HEK293 (cell line): ENCODE measurements around the gene PMFBP1.

ENCODE experiments used
- SP2 ChIP-seq: fragments of 450-650 bp; formaldehyde crosslinking; IDR thresholded peaks from 2 replicates; pipeline ENCODE4 v1.5.1; 2016; ENCODE audit warnings: missing biosample characterization, missing genetic modification characterization
- ZBTB7A ChIP-seq: fragments of 450-650 bp; formaldehyde crosslinking; IDR thresholded peaks from 2 replicates; pipeline ENCODE4 v1.5.1; 2016; ENCODE audit warnings: low read depth, missing biosample characterization, missing genetic modification characterization
- ZNF174 ChIP-seq: fragments of 450-650 bp; formaldehyde crosslinking; IDR thresholded peaks from 2 replicates; pipeline ENCODE4 v1.5.0; 2017; ENCODE audit warnings: missing biosample characterization, mild to moderate bottlenecking, missing genetic modification characterization
- ZNF274 ChIP-seq, 2 experiments: fragments of 200-500 bp in 1 of 2; fragments of 450-650 bp in 1 of 2; sonication (Bioruptor generic) in 1 of 2; formaldehyde crosslinking in 1 of 2; IDR thresholded peaks; 2 replicates each; pipeline versions ENCODE4 v1.5.1 to v1.6.1; 2014 to 2016; ENCODE audit warnings: borderline replicate concordance in 1 of 2, inconsistent platforms in 1 of 2, low read length in 1 of 2, missing biosample characterization in 1 of 2, missing genetic modification characterization in 1 of 2
- ZNF433 ChIP-seq: fragments of 450-650 bp; formaldehyde crosslinking; IDR thresholded peaks from 2 replicates; pipeline ENCODE4 v1.5.1; 2016; ENCODE audit warnings: missing biosample characterization, missing genetic modification characterization, low read depth
- TF ChIP-seq, protein P1 (sequence below): fragments of 450-650 bp; formaldehyde crosslinking; conservative IDR thresholded peaks from 2 replicates; pipeline ENCODE4 v1.5.1; 2016; ENCODE audit warnings: low read depth, missing biosample characterization, missing genetic modification characterization
- TF ChIP-seq, protein P2 (sequence below): fragments of 450-650 bp; formaldehyde crosslinking; IDR thresholded peaks from 2 replicates; pipeline ENCODE4 v1.5.1; 2016; ENCODE audit warnings: missing biosample characterization, missing genetic modification characterization
- TF ChIP-seq, protein P3 (sequence below): fragments of 450-650 bp; formaldehyde crosslinking; IDR thresholded peaks from 2 replicates; pipeline ENCODE4 v1.5.1; 2016; ENCODE audit warnings: missing biosample characterization, missing genetic modification characterization
- TF ChIP-seq, protein P4 (sequence below): fragments of 450-650 bp; formaldehyde crosslinking; IDR thresholded peaks from 2 replicates; pipeline ENCODE4 v1.5.1; 2016; ENCODE audit warnings: missing biosample characterization, missing genetic modification characterization, borderline replicate concordance

GRCh38 chr16:72108353-72109102 is 63.4 kb downstream of the PMFBP1 start:
- TF ChIP-seq, protein P1, sequence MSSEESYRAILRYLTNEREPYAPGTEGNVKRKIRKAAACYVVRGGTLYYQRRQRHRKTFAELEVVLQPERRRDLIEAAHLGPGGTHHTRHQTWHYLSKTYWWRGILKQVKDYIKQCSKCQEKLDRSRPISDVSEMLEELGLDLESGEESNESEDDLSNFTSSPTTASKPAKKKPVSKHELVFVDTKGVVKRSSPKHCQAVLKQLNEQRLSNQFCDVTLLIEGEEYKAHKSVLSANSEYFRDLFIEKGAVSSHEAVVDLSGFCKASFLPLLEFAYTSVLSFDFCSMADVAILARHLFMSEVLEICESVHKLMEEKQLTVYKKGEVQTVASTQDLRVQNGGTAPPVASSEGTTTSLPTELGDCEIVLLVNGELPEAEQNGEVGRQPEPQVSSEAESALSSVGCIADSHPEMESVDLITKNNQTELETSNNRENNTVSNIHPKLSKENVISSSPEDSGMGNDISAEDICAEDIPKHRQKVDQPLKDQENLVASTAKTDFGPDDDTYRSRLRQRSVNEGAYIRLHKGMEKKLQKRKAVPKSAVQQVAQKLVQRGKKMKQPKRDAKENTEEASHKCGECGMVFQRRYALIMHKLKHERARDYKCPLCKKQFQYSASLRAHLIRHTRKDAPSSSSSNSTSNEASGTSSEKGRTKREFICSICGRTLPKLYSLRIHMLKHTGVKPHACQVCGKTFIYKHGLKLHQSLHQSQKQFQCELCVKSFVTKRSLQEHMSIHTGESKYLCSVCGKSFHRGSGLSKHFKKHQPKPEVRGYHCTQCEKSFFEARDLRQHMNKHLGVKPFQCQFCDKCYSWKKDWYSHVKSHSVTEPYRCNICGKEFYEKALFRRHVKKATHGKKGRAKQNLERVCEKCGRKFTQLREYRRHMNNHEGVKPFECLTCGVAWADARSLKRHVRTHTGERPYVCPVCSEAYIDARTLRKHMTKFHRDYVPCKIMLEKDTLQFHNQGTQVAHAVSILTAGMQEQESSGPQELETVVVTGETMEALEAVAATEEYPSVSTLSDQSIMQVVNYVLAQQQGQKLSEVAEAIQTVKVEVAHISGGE: no peak
- TF ChIP-seq, protein P2, sequence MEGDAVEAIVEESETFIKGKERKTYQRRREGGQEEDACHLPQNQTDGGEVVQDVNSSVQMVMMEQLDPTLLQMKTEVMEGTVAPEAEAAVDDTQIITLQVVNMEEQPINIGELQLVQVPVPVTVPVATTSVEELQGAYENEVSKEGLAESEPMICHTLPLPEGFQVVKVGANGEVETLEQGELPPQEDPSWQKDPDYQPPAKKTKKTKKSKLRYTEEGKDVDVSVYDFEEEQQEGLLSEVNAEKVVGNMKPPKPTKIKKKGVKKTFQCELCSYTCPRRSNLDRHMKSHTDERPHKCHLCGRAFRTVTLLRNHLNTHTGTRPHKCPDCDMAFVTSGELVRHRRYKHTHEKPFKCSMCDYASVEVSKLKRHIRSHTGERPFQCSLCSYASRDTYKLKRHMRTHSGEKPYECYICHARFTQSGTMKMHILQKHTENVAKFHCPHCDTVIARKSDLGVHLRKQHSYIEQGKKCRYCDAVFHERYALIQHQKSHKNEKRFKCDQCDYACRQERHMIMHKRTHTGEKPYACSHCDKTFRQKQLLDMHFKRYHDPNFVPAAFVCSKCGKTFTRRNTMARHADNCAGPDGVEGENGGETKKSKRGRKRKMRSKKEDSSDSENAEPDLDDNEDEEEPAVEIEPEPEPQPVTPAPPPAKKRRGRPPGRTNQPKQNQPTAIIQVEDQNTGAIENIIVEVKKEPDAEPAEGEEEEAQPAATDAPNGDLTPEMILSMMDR (tag by site-specific recombination): no peak
- TF ChIP-seq ZBTB7A (no peak), ZNF433 (no peak), SP2 (tag by site-specific recombination) (no peak), ZNF174 (tag by site-specific recombination) (no peak), ZNF274 (IDR thresholded peaks at IDR 0.05; ENCODE audit: low read length) (no peak), ZNF274 (tag by site-specific recombination; IDR thresholded peaks at IDR 0.05; ENCODE audit: borderline replicate concordance) (no peak)
- TF ChIP-seq, protein P3, sequence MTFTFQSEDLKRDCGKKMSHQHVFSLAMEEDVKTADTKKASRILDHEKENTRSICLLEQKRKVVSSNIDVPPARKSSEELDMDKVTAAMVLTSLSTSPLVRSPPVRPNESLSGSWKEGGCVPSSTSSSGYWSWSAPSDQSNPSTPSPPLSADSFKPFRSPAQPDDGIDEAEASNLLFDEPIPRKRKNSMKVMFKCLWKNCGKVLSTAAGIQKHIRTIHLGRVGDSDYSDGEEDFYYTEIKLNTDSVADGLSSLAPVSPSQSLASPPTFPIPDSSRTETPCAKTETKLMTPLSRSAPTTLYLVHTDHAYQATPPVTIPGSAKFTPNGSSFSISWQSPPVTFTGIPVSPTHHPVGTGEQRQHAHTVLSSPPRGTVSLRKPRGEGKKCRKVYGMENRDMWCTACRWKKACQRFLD (tag by site-specific recombination): no peak
- TF ChIP-seq, protein P4, sequence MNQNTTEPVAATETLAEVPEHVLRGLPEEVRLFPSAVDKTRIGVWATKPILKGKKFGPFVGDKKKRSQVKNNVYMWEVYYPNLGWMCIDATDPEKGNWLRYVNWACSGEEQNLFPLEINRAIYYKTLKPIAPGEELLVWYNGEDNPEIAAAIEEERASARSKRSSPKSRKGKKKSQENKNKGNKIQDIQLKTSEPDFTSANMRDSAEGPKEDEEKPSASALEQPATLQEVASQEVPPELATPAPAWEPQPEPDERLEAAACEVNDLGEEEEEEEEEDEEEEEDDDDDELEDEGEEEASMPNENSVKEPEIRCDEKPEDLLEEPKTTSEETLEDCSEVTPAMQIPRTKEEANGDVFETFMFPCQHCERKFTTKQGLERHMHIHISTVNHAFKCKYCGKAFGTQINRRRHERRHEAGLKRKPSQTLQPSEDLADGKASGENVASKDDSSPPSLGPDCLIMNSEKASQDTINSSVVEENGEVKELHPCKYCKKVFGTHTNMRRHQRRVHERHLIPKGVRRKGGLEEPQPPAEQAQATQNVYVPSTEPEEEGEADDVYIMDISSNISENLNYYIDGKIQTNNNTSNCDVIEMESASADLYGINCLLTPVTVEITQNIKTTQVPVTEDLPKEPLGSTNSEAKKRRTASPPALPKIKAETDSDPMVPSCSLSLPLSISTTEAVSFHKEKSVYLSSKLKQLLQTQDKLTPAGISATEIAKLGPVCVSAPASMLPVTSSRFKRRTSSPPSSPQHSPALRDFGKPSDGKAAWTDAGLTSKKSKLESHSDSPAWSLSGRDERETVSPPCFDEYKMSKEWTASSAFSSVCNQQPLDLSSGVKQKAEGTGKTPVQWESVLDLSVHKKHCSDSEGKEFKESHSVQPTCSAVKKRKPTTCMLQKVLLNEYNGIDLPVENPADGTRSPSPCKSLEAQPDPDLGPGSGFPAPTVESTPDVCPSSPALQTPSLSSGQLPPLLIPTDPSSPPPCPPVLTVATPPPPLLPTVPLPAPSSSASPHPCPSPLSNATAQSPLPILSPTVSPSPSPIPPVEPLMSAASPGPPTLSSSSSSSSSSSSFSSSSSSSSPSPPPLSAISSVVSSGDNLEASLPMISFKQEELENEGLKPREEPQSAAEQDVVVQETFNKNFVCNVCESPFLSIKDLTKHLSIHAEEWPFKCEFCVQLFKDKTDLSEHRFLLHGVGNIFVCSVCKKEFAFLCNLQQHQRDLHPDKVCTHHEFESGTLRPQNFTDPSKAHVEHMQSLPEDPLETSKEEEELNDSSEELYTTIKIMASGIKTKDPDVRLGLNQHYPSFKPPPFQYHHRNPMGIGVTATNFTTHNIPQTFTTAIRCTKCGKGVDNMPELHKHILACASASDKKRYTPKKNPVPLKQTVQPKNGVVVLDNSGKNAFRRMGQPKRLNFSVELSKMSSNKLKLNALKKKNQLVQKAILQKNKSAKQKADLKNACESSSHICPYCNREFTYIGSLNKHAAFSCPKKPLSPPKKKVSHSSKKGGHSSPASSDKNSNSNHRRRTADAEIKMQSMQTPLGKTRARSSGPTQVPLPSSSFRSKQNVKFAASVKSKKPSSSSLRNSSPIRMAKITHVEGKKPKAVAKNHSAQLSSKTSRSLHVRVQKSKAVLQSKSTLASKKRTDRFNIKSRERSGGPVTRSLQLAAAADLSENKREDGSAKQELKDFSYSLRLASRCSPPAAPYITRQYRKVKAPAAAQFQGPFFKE (tag by site-specific recombination): no peak
